Astrocyte of the cerebellum (primary cell): ENCODE measurements around the gene GRIA2.

Experiments used
- DNase-seq: peaks from one replicate; pipeline ENCODE4 v3.0.0-alpha.2; 2011; ENCODE audit warnings: low read depth
- H3K4me3 ChIP-seq: 2 replicates; pipeline ENCODE4 v1.5.1; 2011; ENCODE audit warnings: mild to moderate bottlenecking, low read depth, low read length, moderate library complexity
- CTCF ChIP-seq: IDR thresholded peaks from 2 replicates; pipeline ENCODE4 v1.5.1; 2012; ENCODE audit warnings: low read length, low read depth, moderate library complexity, mild to moderate bottlenecking; ENCODE audit errors: missing control alignments
- in situ Hi-C: cut with HindIII; loops from 2 replicates; pipeline ENCODE4 v1.10.0; 2017; ENCODE audit warnings: low sequenced_read_pairs

GRIA2 gene

GRCh38 chr4:157389741-157390140 lies 169.2 kb downstream of the GRIA2 start:
- in situ Hi-C loops: no loop called here
- DNase-seq: peak; percentile 4
- no peak overlapping the region for H3K4me3 ChIP-seq
- no peak for TF ChIP-seq CTCF

GRCh38 chr4:157405070-157405469 lies 184.5 kb downstream of the GRIA2 start:
- no peak for TF ChIP-seq CTCF
- no peak overlapping the region for H3K4me3 ChIP-seq
- no peak for DNase-seq
- in situ Hi-C loops: no loop called here
